ENCODE results near the gene DPP10.

The DPP10 gene

GRCh38 chr2:114685102-114685501 is 242.7 kb downstream of the DPP10 start:
- H3K9me3 Mint-ChIP-seq: no peaks in the 10 kb centered on the region
- CTCF ChIA-PET: no interaction called here
- H3K36me3 Mint-ChIP-seq: no peaks in the 10 kb centered on the region
- no peak overlapping the region for H3K4me3 Mint-ChIP-seq
- no peak overlapping the region for H3K27ac Mint-ChIP-seq
- no peaks in the 10 kb centered on the region for H3K27me3 Mint-ChIP-seq
- no peaks in the 10 kb centered on the region for H3K4me1 Mint-ChIP-seq
- no peak for DNase-seq

GRCh38 chr2:114688241-114688640 is 245.8 kb downstream of the DPP10 start:
- no peaks in the 10 kb centered on the region for H3K27me3 Mint-ChIP-seq
- no peak overlapping the region for H3K4me3 Mint-ChIP-seq

GRCh38 chr2:114698520-114698919 is 256.1 kb downstream of the DPP10 start:
- no peaks in the 10 kb centered on the region for H3K9me3 Mint-ChIP-seq
- CTCF ChIA-PET: no interaction called here
- no peak overlapping the region for H3K27ac Mint-ChIP-seq
- H3K36me3 Mint-ChIP-seq: no peaks in the 10 kb centered on the region
- H3K4me1 Mint-ChIP-seq: no peaks in the 10 kb centered on the region
- H3K27me3 Mint-ChIP-seq: no peaks in the 10 kb centered on the region
- no peak overlapping the region for H3K4me3 Mint-ChIP-seq
- DNase-seq: no peak

More at GRCh38 chr2:114688241-114688640, 245.8 kb downstream of the DPP10 start:
- no peaks in the 10 kb centered on the region for H3K9me3 Mint-ChIP-seq
- CTCF ChIA-PET: no interaction called here
- no peak for DNase-seq
- no peak overlapping the region for H3K27ac Mint-ChIP-seq
- no peaks in the 10 kb centered on the region for H3K4me1 Mint-ChIP-seq
- no peaks in the 10 kb centered on the region for H3K36me3 Mint-ChIP-seq

- H3K4me3 Mint-ChIP-seq: no peak overlapping the region
- CTCF ChIA-PET: no interaction called here
- H3K36me3 Mint-ChIP-seq: no peaks in the 10 kb centered on the region
- DNase-seq: no peak
- H3K27me3 Mint-ChIP-seq: no peaks in the 10 kb centered on the region
- no peak overlapping the region for H3K27ac Mint-ChIP-seq
- H3K4me1 Mint-ChIP-seq: no peaks in the 10 kb centered on the region
- no peaks in the 10 kb centered on the region for H3K9me3 Mint-ChIP-seq
These were observed 257.0 kb downstream of the DPP10 start for GRCh38 chr2:114699423-114699944.

GRCh38 chr2:114700440-114700839 is 258.0 kb downstream of the DPP10 start:
- Mint-ChIP-seq H3K4me3 (no peak overlapping the region), H3K36me3 (no peaks in the 10 kb centered on the region), H3K27me3 (no peaks in the 10 kb centered on the region), H3K9me3 (no peaks in the 10 kb centered on the region), H3K4me1 (no peaks in the 10 kb centered on the region), H3K27ac (no peak overlapping the region)
- DNase-seq: no peak
- CTCF ChIA-PET: no interaction called here

GRCh38 chr2:114709936-114710850 is 267.8 kb downstream of the DPP10 start:
- CTCF ChIA-PET: interaction anchor here (0.8 kb wide), 1 partner anchor 1683 kb away, joined by 3 read pairs; no protein-coding TSS in a partner anchor

GRCh38 chr2:114714313-114714712 is 271.9 kb downstream of the DPP10 start:
- Mint-ChIP-seq H3K4me1 (no peaks in the 10 kb centered on the region), H3K36me3 (no peaks in the 10 kb centered on the region), H3K27ac (no peak overlapping the region), H3K27me3 (no peaks in the 10 kb centered on the region), H3K4me3 (no peak overlapping the region), H3K9me3 (no peaks in the 10 kb centered on the region)
- no peak for DNase-seq
- CTCF ChIA-PET: no interaction called here

More at GRCh38 chr2:114709936-114710850, 267.8 kb downstream of the DPP10 start:
- no peaks in the 10 kb centered on the region for H3K27me3 Mint-ChIP-seq
- no peaks in the 10 kb centered on the region for H3K9me3 Mint-ChIP-seq
- H3K27ac Mint-ChIP-seq: no peak overlapping the region
- no peak overlapping the region for H3K4me3 Mint-ChIP-seq
- no peak for DNase-seq
- H3K36me3 Mint-ChIP-seq: no peaks in the 10 kb centered on the region
- H3K4me1 Mint-ChIP-seq: no peaks in the 10 kb centered on the region

- Mint-ChIP-seq H3K4me1 (no peaks in the 10 kb centered on the region), H3K36me3 (no peaks in the 10 kb centered on the region), H3K4me3 (no peak overlapping the region), H3K27ac (no peak overlapping the region), H3K27me3 (no peaks in the 10 kb centered on the region), H3K9me3 (no peaks in the 10 kb centered on the region)
- DNase-seq: no peak
- CTCF ChIA-PET: no interaction called here
These were observed 274.6 kb downstream of the DPP10 start for GRCh38 chr2:114717049-114717448.

- H3K36me3 Mint-ChIP-seq: no peaks in the 10 kb centered on the region
- CTCF ChIA-PET: no interaction called here
- no peaks in the 10 kb centered on the region for H3K4me1 Mint-ChIP-seq
- no peak overlapping the region for H3K4me3 Mint-ChIP-seq
- H3K9me3 Mint-ChIP-seq: no peaks in the 10 kb centered on the region
- H3K27ac Mint-ChIP-seq: no peak overlapping the region
- no peaks in the 10 kb centered on the region for H3K27me3 Mint-ChIP-seq
- DNase-seq: no peak
These were observed 282.0 kb downstream of the DPP10 start for GRCh38 chr2:114724454-114724853.

GRCh38 chr2:114727012-114727411 is 284.6 kb downstream of the DPP10 start:
- Mint-ChIP-seq H3K27ac (no peak overlapping the region), H3K4me3 (no peak overlapping the region), H3K4me1 (no peaks in the 10 kb centered on the region), H3K27me3 (no peaks in the 10 kb centered on the region), H3K9me3 (no peaks in the 10 kb centered on the region), H3K36me3 (no peaks in the 10 kb centered on the region)
- DNase-seq: no peak
- CTCF ChIA-PET: no interaction called here

- CTCF ChIA-PET: interaction anchor here (0.6 kb wide), 1 partner anchor 15 kb away, joined by 4 read pairs; no protein-coding TSS in a partner anchor
- Mint-ChIP-seq H3K9me3 (no peaks in the 10 kb centered on the region), H3K27ac (no peak overlapping the region), H3K4me1 (no peaks in the 10 kb centered on the region), H3K27me3 (no peaks in the 10 kb centered on the region), H3K4me3 (no peak overlapping the region), H3K36me3 (no peaks in the 10 kb centered on the region)
- DNase-seq: no peak
These were observed 285.9 kb downstream of the DPP10 start for GRCh38 chr2:114728372-114728771.

GRCh38 chr2:114729026-114729425 is 286.6 kb downstream of the DPP10 start:
- no peaks in the 10 kb centered on the region for H3K27me3 Mint-ChIP-seq
- DNase-seq: no peak
- CTCF ChIA-PET: interaction anchor here (0.6 kb wide), 1 partner anchor 14 kb away, joined by 4 read pairs; no protein-coding TSS in a partner anchor
- no peak overlapping the region for H3K27ac Mint-ChIP-seq
- no peaks in the 10 kb centered on the region for H3K9me3 Mint-ChIP-seq
- no peaks in the 10 kb centered on the region for H3K4me1 Mint-ChIP-seq
- H3K36me3 Mint-ChIP-seq: no peaks in the 10 kb centered on the region
- H3K4me3 Mint-ChIP-seq: no peak overlapping the region

- no peak overlapping the region for H3K4me3 Mint-ChIP-seq
- no peaks in the 10 kb centered on the region for H3K36me3 Mint-ChIP-seq
- H3K9me3 Mint-ChIP-seq: no peaks in the 10 kb centered on the region
- CTCF ChIA-PET: no interaction called here
- H3K27me3 Mint-ChIP-seq: no peaks in the 10 kb centered on the region
- no peak for DNase-seq
- no peaks in the 10 kb centered on the region for H3K4me1 Mint-ChIP-seq
- no peak overlapping the region for H3K27ac Mint-ChIP-seq
These were observed 292.7 kb downstream of the DPP10 start for GRCh38 chr2:114735126-114735525.

- CTCF ChIA-PET: no interaction called here
- Mint-ChIP-seq H3K4me1 (no peaks in the 10 kb centered on the region), H3K4me3 (no peak overlapping the region), H3K9me3 (no peaks in the 10 kb centered on the region), H3K27me3 (no peaks in the 10 kb centered on the region), H3K36me3 (no peaks in the 10 kb centered on the region), H3K27ac (no peak overlapping the region)
- DNase-seq: no peak
These were observed 299.8 kb downstream of the DPP10 start for GRCh38 chr2:114742245-114742644.

- CTCF ChIA-PET: no interaction called here
- no peak overlapping the region for H3K27ac Mint-ChIP-seq
- no peaks in the 10 kb centered on the region for H3K36me3 Mint-ChIP-seq
- no peak overlapping the region for H3K4me3 Mint-ChIP-seq
- no peaks in the 10 kb centered on the region for H3K9me3 Mint-ChIP-seq
- DNase-seq: no peak
- H3K4me1 Mint-ChIP-seq: no peaks in the 10 kb centered on the region
- no peaks in the 10 kb centered on the region for H3K27me3 Mint-ChIP-seq
These were observed 303.3 kb downstream of the DPP10 start for GRCh38 chr2:114745700-114746099.

Data from activated naive CD4-positive, alpha-beta T cell treated with anti-CD3 and anti-CD28 coated beads, Interleukin-2, amount 10 ng/mL, durations not matched to agents 7 days and 5 days (primary cell).